Upper lobe of right lung (tissue), 1 donor: ENCODE measurements around the gene NTRK3. TPM values are rescaled to one million over a fixed set of nuclear protein-coding genes. Genes with fewer than 3 reads are reported as not detected.

Experiments used
- ATAC-seq: fragments of 200-7000 bp; cut with Tn5 transposase; one replicate; pipeline ENCODE4 v1.9.1; 2020; ENCODE audit warnings: mild to moderate bottlenecking, moderate library complexity
- DNase-seq: peaks from one replicate; pipeline ENCODE4 v3.0.0-alpha.2; 2020
- H3K27ac ChIP-seq: fragments of 200-600 bp; one replicate; pipeline ENCODE4 v1.8.0; 2022
- H3K27me3 ChIP-seq: fragments of 200-600 bp; one replicate; pipeline ENCODE4 v1.8.0; 2022; ENCODE audit warnings: mild to moderate bottlenecking
- H3K36me3 ChIP-seq: fragments of 200-600 bp; one replicate; pipeline ENCODE4 v1.8.0; 2022
- H3K4me1 ChIP-seq: fragments of 200-600 bp; one replicate; pipeline ENCODE4 v1.8.0; 2022
- H3K4me3 ChIP-seq: fragments of 200-600 bp; one replicate; pipeline ENCODE4 v1.8.0; 2022; ENCODE audit warnings: mild to moderate bottlenecking
- H3K9me3 ChIP-seq: fragments of 200-600 bp; one replicate; pipeline ENCODE4 v1.8.0; 2022
- CTCF ChIP-seq: fragments of 200-600 bp; IDR thresholded peaks from one replicate; pipeline ENCODE4 v1.8.0; 2022; ENCODE audit warnings: antibody characterized with exemption
- intact Hi-C: fragments of 100-400 bp; cut with DNase I; formaldehyde crosslinking; loops from one replicate; pipeline ENCODE4 v1.11.0; 2022
- total RNA-seq: library from RNA; stranded (reverse); fragmentation: NEBNext Ultra II Directional; extraction: Animal tissue kit (Norgen Biotek cat#: 25700); gene quantifications from one replicate; pipeline ENCODE4 v1.2.1, GENCODE V29; 2021
- donor health status: DM: no; HTN: yes; CAD: no; lungs with severe emphysema.

The NTRK3 gene
- total RNA-seq, 1 donor from 2014 or later, result 2.8 TPM

DNA sequence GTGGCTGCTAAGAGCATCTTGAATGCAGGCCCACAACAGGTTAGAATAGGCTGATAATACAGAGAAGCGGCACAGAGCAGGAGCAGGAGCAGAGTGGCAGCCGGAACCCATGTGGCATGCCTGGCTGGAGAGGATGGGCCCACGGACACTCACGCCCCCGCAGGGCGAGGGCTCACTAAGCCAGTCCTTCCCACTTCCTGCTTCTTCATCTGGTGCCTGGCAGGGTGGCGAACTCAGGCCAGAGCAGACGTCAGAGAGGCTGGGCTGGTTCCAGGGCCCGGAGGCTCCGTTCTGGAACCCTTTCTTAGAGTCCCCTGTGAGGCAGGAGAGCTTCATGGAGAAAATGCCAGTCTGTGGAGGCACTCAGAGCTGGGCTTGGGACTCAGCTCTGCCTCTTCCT, 195.1 kb downstream of the NTRK3 start:
- TF ChIP-seq CTCF, result no peak
- no peaks in the 10 kb centered on the region for H3K36me3 ChIP-seq
- H3K4me3 ChIP-seq, result no peak overlapping the region
- ATAC-seq (peak; percentile 24), DNase-seq (no peak)
- intact Hi-C loops, result no loop called here
- H3K9me3 ChIP-seq, result no peaks in the 10 kb centered on the region
- H3K4me1 ChIP-seq, result no peaks in the 10 kb centered on the region
- H3K27ac ChIP-seq, result no peak overlapping the region
- no peaks in the 10 kb centered on the region for H3K27me3 ChIP-seq

DNA sequence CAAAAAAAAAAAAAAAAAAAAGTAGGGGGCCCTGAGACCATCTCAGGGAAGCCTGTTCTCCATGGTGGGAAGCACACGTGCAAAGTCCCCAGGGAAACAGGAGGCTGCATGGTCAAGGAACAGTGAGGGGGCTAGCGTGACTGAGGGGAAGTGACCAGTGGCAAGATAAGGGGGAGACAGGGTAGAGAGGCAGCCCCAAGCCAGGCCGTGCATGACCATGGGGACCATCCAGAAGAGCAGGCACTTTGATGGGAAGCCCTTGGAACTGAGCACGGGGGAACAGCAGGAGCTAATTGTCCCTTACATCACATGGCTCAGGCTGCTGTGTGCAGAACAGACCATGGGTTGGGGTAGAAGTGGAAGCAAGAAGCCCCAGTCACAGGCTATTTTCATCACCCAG, 196.2 kb downstream of the NTRK3 start:
- no peaks in the 10 kb centered on the region for H3K9me3 ChIP-seq
- intact Hi-C loops, result no loop called here
- no peak overlapping the region for H3K4me3 ChIP-seq
- H3K27ac ChIP-seq, result no peak overlapping the region
- H3K27me3 ChIP-seq, result no peaks in the 10 kb centered on the region
- TF ChIP-seq CTCF, result no peak
- no peak for DNase-seq
- no peaks in the 10 kb centered on the region for H3K4me1 ChIP-seq
- peak; percentile 19 for ATAC-seq
- H3K36me3 ChIP-seq, result no peaks in the 10 kb centered on the region

DNA sequence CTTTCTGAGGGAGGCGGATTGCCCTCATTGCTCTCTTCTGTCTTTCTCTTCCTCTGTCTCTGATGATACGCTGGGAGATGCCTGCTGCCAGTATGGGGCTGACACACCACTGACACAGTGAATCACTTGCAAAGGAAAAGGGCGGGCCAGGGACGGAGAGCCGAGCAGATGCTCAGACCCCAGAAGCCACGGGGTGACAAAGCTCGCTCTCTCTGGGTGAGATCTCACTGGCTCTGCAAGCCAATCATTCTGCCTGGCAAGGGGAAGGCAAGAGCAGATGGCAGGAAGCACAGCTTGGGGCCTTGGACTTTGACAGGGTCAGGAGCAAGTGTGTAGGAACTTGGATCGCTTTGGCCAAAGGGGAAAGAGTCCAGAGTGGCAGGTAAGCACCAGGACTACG, 198.7 kb downstream of the NTRK3 start:
- ATAC-seq, result no peak
- intact Hi-C loops, result no loop called here
- TF ChIP-seq CTCF, result no peak
- H3K36me3 ChIP-seq, result no peaks in the 10 kb centered on the region
- no peak overlapping the region for H3K4me3 ChIP-seq
- H3K27ac ChIP-seq, result no peak overlapping the region
- no peaks in the 10 kb centered on the region for H3K9me3 ChIP-seq
- H3K4me1 ChIP-seq, result no peaks in the 10 kb centered on the region
- H3K27me3 ChIP-seq, result no peaks in the 10 kb centered on the region
- DNase-seq, result no peak

- H3K4me3 ChIP-seq, result no peak overlapping the region
- H3K27me3 ChIP-seq, result no peaks in the 10 kb centered on the region
- no peak for TF ChIP-seq CTCF
- DNase-seq (no peak), ATAC-seq (no peak)
- no peaks in the 10 kb centered on the region for H3K9me3 ChIP-seq
- intact Hi-C loops, result no loop called here
- no peak overlapping the region for H3K27ac ChIP-seq
- H3K4me1 ChIP-seq, result no peaks in the 10 kb centered on the region
- H3K36me3 ChIP-seq, result no peaks in the 10 kb centered on the region
Measured at GRCh38 chr15:88049506-88049905, 207.0 kb downstream of the NTRK3 start.

DNA sequence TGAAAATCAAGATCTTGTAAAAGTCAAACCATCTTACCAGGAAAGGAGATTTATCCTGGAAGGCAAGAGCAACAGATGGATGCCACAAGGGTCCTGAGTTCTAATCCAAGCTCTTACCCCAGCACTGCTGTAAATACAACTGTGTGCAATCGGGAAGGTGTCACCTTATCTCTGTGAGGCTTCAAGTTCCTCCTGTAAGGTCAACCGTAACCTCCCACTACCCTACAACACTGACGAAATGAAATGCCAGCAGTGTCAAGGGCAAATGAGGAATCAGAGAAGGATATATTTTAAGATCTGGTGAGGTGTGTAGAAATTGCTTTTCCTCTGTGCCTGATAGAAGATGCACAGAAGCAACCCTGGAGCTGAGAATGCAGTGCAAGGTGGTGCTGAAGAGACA, 207.8 kb downstream of the NTRK3 start:
- no peaks in the 10 kb centered on the region for H3K4me1 ChIP-seq
- intact Hi-C loops, result no loop called here
- H3K36me3 ChIP-seq, result no peaks in the 10 kb centered on the region
- TF ChIP-seq CTCF, result no peak
- no peak overlapping the region for H3K4me3 ChIP-seq
- no peaks in the 10 kb centered on the region for H3K9me3 ChIP-seq
- ATAC-seq (no peak), DNase-seq (no peak)
- H3K27ac ChIP-seq, result no peak overlapping the region
- H3K27me3 ChIP-seq, result no peaks in the 10 kb centered on the region

DNA sequence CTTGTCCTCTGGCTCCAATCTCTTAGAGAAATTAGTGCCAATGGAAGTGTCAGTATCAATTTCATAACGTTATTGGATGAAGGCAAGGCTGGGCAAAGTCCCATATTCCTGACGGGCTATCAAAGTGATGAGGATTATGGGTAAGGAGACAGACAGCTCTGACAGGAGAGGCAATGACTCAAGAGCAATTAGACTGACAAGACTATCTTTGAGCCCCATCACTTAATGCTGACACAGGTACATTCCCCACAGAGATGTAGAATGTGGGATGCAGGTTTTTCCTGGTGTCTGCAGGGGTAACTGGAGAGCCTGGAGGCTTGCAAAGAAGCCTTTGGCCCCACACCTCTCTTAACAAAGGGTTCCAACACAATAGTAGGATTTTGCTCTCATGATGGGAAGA, 208.3 kb downstream of the NTRK3 start:
- H3K4me3 ChIP-seq, result no peak overlapping the region
- H3K4me1 ChIP-seq, result no peaks in the 10 kb centered on the region
- intact Hi-C loops, result no loop called here
- ATAC-seq (no peak), DNase-seq (no peak)
- no peak overlapping the region for H3K27ac ChIP-seq
- H3K36me3 ChIP-seq, result no peaks in the 10 kb centered on the region
- no peaks in the 10 kb centered on the region for H3K9me3 ChIP-seq
- no peaks in the 10 kb centered on the region for H3K27me3 ChIP-seq
- TF ChIP-seq CTCF, result no peak
